Measurements from ENCODE around the gene CORO2B. TPM values are rescaled to one million over a fixed set of nuclear protein-coding genes. Genes with fewer than 3 reads are reported as not detected.

CORO2B gene
- total and polyA plus RNA-seq, 8 donors = 0.56 to 7.7 (median 1.7) TPM

GRCh38 chr15:68709876-68710275 lies 131.1 kb downstream of the CORO2B start:
- Histone ChIP-seq H3K9me3 (no peaks in the 10 kb centered on the region), H3K4me1 (no peaks in the 10 kb centered on the region), H3K4me3 (no peak overlapping the region), H3K27me3 (no peaks in the 10 kb centered on the region), H3K27ac (no peak overlapping the region), H3K36me3 (no peaks in the 10 kb centered on the region)
- FAIRE-seq (no peak), ATAC-seq (no peak), DNase-seq (no peak)
- no peak for TF ChIP-seq CTCF (IDR thresholded peaks at IDR 0.05)
- WGBS, 2 donors = 56 to 62% methylated on average over 1 of the region's 1 CpG
- intact Hi-C loops (cut with DNase I) = no loop called here

- H3K4me1 ChIP-seq = no peaks in the 10 kb centered on the region
- FAIRE-seq = no peak
- no peaks in the 10 kb centered on the region for H3K9me3 ChIP-seq
- no peaks in the 10 kb centered on the region for H3K27me3 ChIP-seq
- H3K36me3 ChIP-seq = no peaks in the 10 kb centered on the region
- no peak for TF ChIP-seq CTCF (IDR thresholded peaks at IDR 0.05)
- WGBS, 2 donors = 85 to 89% methylated on average over 16 of the region's 16 CpGs
- intact Hi-C loops (cut with DNase I) = no loop called here
- H3K27ac ChIP-seq = no peak overlapping the region
- DNase-seq = no peak
- no peak for ATAC-seq
- H3K4me3 ChIP-seq = no peak overlapping the region
Observed at GRCh38 chr15:68710536-68710935, 131.7 kb downstream of the CORO2B start.

- DNase-seq = no peak
- intact Hi-C loops (cut with DNase I) = no loop called here
- no peaks in the 10 kb centered on the region for H3K4me1 ChIP-seq
- H3K27me3 ChIP-seq = no peaks in the 10 kb centered on the region
- no peak for FAIRE-seq
- H3K4me3 ChIP-seq = no peak overlapping the region
- ATAC-seq = no peak
- H3K36me3 ChIP-seq = no peaks in the 10 kb centered on the region
- no peaks in the 10 kb centered on the region for H3K9me3 ChIP-seq
- WGBS, 2 donors = 78 to 81% methylated on average over 10 of the region's 10 CpGs
- no peak overlapping the region for H3K27ac ChIP-seq
- no peak for TF ChIP-seq CTCF (IDR thresholded peaks at IDR 0.05)
Observed at GRCh38 chr15:68711406-68711805, 132.6 kb downstream of the CORO2B start.

- Histone ChIP-seq H3K4me3 (no peak overlapping the region), H3K27me3 (no peaks in the 10 kb centered on the region), H3K27ac (no peak overlapping the region), H3K9me3 (no peaks in the 10 kb centered on the region), H3K36me3 (no peaks in the 10 kb centered on the region), H3K4me1 (no peaks in the 10 kb centered on the region)
- intact Hi-C loops (cut with DNase I) = no loop called here
- WGBS, 2 donors = 55 to 74% methylated on average over 4 of the region's 4 CpGs
- DNase-seq = no peak
- TF ChIP-seq CTCF (IDR thresholded peaks at IDR 0.05) = no peak
- ATAC-seq = no peak
- FAIRE-seq = no peak
Observed at GRCh38 chr15:68712886-68713285, 134.1 kb downstream of the CORO2B start.

- DNase-seq = no peak
- no peak overlapping the region for H3K27ac ChIP-seq
- no peak for TF ChIP-seq CTCF (IDR thresholded peaks at IDR 0.05)
- no peak overlapping the region for H3K4me3 ChIP-seq
- no peak for FAIRE-seq
- no peaks in the 10 kb centered on the region for H3K4me1 ChIP-seq
- 71 to 79% methylated on average over 9 of the region's 9 CpGs for WGBS, 2 donors
- no peaks in the 10 kb centered on the region for H3K9me3 ChIP-seq
- H3K36me3 ChIP-seq = no peaks in the 10 kb centered on the region
- H3K27me3 ChIP-seq = no peaks in the 10 kb centered on the region
- intact Hi-C loops (cut with DNase I) = no loop called here
- no peak for ATAC-seq
Observed at GRCh38 chr15:68713874-68714273, 135.1 kb downstream of the CORO2B start.

Data from pancreas (tissue), 10 donors.